GM12801 (cell line): ENCODE measurements around the gene BRPF3.

Experiments used
- TF ChIP-seq, protein P1 (sequence below): IDR thresholded peaks from one replicate; pipeline ENCODE4 v1.5.1; 2011; ENCODE audit warnings: control low read depth; ENCODE audit not compliant: insufficient read length; ENCODE audit errors: extremely low read depth

BRPF3 gene

DNA sequence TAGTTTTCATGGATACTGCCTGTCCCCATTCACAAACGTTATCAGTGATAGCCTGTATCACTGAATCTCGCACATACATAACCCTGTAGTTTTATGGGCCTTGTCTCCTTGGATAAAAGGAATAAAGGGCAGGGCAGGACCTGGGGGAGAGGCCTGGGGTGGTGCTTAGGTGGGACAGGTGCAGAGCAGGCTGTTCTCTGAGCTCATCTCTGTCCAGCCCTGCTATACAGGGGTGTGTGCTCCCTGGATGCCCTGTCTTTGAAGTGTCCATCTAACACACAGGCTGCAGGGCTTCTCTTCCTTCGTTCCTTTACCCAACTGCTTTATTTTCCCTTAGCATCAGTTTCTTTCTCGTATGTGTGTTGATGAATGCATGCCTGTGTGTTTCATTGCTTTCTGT lies 26.4 kb downstream of the BRPF3 start:
- TF ChIP-seq, protein P1, sequence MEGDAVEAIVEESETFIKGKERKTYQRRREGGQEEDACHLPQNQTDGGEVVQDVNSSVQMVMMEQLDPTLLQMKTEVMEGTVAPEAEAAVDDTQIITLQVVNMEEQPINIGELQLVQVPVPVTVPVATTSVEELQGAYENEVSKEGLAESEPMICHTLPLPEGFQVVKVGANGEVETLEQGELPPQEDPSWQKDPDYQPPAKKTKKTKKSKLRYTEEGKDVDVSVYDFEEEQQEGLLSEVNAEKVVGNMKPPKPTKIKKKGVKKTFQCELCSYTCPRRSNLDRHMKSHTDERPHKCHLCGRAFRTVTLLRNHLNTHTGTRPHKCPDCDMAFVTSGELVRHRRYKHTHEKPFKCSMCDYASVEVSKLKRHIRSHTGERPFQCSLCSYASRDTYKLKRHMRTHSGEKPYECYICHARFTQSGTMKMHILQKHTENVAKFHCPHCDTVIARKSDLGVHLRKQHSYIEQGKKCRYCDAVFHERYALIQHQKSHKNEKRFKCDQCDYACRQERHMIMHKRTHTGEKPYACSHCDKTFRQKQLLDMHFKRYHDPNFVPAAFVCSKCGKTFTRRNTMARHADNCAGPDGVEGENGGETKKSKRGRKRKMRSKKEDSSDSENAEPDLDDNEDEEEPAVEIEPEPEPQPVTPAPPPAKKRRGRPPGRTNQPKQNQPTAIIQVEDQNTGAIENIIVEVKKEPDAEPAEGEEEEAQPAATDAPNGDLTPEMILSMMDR = no peak

DNA sequence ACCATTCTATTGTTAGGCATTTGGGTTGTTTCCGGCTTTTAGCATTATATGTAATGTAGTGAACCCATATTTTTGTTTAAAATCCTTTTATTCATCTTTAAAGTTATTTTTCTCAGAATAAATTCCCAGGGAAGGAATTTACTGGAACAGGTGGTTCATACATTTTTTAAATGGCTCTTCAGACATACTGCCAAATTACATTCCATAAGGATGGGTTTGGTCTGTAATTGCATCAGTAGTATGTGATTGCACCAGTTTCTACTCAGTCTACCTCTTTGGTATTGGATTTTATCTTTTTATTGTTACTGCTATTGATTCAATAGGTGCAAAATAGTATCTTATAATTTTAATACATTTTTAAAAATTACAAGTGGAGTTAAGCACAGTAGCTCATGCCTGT lies 27.2 kb downstream of the BRPF3 start:
- TF ChIP-seq, protein P1 = no peak

DNA sequence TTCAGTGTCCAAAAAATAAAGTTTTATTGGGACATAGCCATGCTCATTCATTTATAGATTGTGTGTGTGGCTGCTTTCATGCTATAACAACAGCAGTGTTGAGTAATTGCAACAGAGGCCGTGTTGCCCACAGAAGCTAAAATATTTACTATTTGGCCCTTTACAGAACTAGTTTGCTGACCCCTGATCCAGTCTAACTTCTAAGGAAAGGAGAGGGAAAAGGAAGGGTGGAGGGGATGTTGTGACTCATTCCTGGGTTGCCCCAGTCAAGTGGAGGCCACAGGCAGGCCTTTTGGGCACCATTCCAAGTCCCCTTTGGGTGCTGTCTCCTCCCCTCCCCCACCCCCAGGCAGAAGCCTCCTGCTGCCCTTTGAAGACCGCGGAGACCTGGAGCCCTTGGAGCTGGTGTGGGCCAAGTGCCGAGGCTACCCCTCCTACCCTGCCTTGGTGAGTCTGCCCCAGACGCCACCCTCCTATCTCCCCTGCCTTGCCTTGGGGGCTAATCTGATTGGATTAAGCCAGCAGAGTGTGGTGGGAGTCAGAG lies 28.4 kb downstream of the BRPF3 start:
- TF ChIP-seq, protein P1 = no peak

GRCh38 chr6:36226438-36227047 lies 30.0 kb downstream of the BRPF3 start:
- TF ChIP-seq, protein P1 = no peak

DNA sequence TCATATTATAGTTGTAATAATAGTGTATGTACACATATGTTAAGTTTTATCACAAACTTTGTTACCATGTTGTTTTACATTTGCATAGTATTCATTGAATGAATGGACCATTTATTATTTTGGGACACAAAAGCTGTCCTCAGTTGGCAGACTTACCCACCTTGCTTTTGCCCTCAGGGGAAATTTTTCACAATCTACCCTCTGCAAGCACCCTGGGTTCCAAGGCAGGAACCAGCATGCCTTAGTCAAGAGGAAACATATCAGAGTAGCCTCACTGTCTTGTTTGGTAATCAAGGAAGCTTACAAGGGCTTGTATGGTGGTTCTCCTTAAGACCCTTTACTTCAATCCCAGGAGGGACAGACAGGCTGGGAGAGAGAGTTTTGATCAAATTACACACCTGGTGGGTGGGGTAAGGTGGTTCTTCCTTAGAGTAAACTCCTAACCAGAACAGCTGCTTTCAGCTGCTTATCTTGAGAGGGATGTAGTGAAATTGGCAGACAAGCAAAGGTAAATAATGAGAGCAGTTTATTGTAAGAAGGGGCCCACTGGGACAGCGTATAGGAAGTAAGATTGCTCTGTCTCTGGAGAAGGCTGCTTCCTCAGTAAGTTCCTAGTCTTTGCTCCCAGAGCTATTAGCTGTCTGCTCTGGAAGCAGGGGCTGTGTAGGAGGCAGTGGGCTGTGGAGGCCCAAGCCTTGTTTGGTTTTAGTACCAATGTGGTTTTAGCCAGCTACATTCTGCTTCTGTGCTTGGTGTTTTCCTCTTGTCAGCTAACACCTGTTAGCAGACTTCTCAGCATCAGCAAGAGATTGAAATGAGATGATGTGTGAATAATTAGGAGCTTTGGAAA lies 31.1 kb downstream of the BRPF3 start:
- TF ChIP-seq, protein P1 = no peak

GRCh38 chr6:36229223-36229622 lies 32.7 kb downstream of the BRPF3 start:
- TF ChIP-seq, protein P1 = no peak

- TF ChIP-seq, protein P1 = no peak
Observed at GRCh38 chr6:36230371-36230770, 33.8 kb downstream of the BRPF3 start.
